Measurements from ENCODE around the gene RARG.
A peak's percentile ranks its signal among the peaks of the same experiment; 100 is the strongest.

Gene RARG

DNA sequence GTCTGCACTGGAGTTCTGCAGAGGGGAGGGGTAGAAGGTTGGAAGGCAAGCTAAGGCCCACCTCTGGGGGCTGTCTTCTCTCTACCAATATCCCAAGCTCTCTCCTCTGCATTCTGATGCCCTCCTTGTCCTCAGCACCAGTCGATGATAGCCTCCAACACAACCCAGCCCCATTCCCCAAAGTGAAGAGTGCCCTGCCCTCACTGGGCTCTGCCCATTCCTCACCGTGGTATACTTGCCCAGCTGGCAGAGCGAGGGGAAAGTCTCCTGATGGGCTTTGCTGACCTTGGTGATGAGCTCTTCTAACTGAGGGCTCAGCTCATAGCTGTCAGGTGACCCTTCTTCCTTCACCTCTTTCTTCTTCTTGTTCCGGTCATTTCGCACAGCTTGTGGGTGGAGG, 17.8 kb downstream of the RARG start:
- TF ChIP-seq, protein P1, sequence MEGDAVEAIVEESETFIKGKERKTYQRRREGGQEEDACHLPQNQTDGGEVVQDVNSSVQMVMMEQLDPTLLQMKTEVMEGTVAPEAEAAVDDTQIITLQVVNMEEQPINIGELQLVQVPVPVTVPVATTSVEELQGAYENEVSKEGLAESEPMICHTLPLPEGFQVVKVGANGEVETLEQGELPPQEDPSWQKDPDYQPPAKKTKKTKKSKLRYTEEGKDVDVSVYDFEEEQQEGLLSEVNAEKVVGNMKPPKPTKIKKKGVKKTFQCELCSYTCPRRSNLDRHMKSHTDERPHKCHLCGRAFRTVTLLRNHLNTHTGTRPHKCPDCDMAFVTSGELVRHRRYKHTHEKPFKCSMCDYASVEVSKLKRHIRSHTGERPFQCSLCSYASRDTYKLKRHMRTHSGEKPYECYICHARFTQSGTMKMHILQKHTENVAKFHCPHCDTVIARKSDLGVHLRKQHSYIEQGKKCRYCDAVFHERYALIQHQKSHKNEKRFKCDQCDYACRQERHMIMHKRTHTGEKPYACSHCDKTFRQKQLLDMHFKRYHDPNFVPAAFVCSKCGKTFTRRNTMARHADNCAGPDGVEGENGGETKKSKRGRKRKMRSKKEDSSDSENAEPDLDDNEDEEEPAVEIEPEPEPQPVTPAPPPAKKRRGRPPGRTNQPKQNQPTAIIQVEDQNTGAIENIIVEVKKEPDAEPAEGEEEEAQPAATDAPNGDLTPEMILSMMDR (conservative IDR thresholded peaks at IDR 0.05; ENCODE audit: low read depth, low read length), result no peak
- H3K4me3 ChIP-seq (ENCODE audit: low read depth, low read length), result no peak overlapping the region
- DNase-seq (ENCODE audit: low read depth), result no peak

DNA sequence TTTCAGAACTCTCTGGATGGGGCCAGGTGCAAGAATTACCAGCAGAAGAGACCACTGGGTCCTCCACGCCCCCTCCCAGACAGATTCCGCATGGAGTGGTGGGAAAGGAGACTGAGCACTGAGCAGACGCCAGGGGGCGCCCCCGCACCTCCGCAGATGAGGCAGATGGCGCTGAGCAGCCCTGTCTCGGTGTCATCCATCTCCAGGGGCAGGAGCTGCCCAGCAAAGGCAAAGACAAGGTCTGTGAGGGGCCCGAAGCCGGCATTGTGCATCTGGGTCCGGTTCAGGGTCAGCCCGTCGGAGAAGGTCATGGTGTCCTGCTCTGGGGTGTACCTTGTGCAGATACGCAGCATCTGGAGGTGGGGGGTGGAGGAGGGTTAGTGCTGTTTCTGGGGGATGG, 18.7 kb downstream of the RARG start:
- peak; percentile 82 for DNase-seq (ENCODE audit: low read depth)
- H3K4me3 ChIP-seq (ENCODE audit: low read depth, low read length), result no peak overlapping the region
- TF ChIP-seq, protein P1 (conservative IDR thresholded peaks at IDR 0.05; ENCODE audit: low read depth, low read length), result peak; percentile 93

DNA sequence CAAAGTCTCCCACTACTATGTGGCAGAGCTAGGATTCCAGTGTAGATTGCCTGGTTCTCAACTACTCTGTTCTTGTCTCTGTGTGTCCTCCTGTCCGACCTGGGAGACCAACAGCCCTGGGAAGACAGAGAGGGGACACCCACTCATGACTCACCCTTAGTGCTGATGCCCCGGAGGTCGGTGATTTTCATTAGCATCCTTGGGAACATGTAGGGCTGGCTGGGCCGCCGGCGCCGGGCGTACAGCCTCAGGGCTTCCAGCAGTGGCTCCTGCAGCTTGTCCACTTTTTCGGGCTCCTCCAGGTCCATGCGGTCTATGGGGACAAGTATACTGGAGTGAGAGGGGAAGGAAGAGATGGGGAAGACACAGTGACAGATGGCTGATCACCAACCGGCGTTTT, 19.1 kb downstream of the RARG start:
- no peak for DNase-seq (ENCODE audit: low read depth)
- no peak overlapping the region for H3K4me3 ChIP-seq (ENCODE audit: low read depth, low read length)
- TF ChIP-seq, protein P1 (conservative IDR thresholded peaks at IDR 0.05; ENCODE audit: low read depth, low read length), result no peak

DNA sequence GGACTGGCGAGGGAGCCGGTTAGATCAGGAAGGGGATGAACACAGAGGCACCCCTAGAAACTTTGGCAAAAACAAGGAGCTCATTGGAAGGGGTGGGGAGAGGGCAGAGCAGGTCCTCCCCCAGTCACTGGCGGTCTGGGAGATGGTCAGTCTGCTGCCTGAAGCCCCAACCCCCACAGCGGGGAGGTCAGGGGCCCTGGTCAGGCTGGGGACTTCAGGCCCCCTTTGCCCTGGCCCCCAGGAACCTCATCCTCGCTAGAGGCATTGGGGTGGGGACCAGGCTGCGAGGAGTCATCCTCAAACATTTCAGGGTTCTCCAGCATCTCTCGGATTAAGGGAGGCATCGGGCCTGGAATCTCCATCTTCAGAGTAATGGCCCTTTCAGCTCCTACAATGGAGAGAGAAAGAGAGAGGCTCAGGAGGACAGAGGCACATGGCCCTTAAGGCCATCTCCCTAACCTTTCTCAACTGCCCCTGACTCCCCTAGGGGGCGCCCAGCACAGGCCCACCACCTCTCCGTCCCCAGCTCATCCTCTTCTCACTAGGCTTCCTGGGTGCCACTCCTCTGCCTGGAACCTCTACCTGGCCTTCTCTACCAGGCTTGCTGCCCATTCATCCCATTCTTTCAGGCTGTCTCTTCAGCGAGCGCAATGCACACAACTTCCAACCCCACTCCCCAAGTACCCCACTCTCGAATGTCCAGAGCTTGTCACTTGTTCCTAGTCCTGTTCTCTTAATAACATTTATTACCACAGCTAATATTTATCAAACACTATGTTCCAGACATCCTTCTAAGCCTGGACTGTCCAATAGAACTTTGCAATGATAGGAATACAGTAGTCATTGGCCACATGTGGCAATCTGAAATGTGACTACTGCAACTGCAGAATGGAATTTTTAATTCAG, 20.3 kb downstream of the RARG start:
- no peak overlapping the region for H3K4me3 ChIP-seq (ENCODE audit: low read depth, low read length)
- TF ChIP-seq, protein P1 (conservative IDR thresholded peaks at IDR 0.05; ENCODE audit: low read depth, low read length), result peak; percentile 36
- no peak for DNase-seq (ENCODE audit: low read depth)

DNA sequence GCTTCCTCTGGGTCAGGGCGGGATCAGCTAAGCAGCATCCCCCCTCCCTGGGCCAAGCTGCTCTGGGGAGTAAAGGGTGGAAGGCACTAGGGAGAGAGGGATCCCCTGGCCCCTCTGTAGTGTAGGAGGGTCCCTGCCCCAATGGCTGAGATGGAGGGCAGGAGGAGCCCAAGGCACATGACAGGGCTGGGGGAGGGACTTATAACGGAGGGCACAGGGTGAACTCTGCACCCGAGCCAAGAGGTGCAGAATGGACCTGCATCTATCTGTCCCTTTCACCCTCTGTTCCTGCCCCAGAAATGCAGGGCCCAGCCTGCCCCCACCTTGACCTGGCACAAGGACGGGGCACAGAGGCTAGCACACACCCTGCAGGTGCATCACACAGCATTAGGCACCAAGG, 21.2 kb downstream of the RARG start:
- DNase-seq (ENCODE audit: low read depth), result no peak
- TF ChIP-seq, protein P1 (conservative IDR thresholded peaks at IDR 0.05; ENCODE audit: low read depth, low read length), result no peak
- H3K4me3 ChIP-seq (ENCODE audit: low read depth, low read length), result no peak overlapping the region

DNA sequence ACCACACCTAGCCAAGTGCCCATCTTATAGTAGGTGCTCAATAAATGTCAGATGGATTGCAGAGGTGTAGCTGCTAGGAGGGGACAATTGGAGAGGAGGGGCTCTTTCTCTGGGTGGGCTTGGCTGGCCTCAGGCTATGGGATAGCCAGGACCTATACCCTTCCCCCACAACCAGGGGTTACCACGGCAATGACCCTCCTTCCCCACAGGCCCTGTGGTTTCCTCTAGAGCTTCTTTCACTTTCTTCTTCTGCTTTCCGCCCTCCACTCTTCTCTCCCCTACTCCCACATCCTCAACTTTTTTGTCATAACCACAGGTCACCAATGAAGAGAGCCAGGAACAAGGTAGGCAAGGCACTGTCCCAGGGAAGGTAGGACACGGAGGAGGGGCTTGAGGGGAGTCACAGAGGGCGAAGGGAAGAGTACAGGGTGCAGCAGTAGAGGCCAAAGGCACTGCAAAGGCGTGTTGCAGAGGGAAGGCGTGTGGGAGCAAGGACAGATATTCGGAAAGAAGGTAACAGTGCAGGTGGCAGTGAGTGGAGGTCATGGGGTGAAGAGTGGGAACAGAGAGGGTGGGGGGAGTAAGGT, 23.0 kb downstream of the RARG start:
- no peak overlapping the region for H3K4me3 ChIP-seq (ENCODE audit: low read depth, low read length)
- TF ChIP-seq, protein P1 (conservative IDR thresholded peaks at IDR 0.05; ENCODE audit: low read depth, low read length), result no peak
- no peak for DNase-seq (ENCODE audit: low read depth)
